Measurements from ENCODE around the gene CARS1. TPM values are rescaled to one million over a fixed set of nuclear protein-coding genes. Genes with fewer than 3 reads are reported as not detected.

Gene CARS1
- total and polyA plus RNA-seq, 2 experiments from 2014 or later: 72.9 to 95.9 TPM

DNA sequence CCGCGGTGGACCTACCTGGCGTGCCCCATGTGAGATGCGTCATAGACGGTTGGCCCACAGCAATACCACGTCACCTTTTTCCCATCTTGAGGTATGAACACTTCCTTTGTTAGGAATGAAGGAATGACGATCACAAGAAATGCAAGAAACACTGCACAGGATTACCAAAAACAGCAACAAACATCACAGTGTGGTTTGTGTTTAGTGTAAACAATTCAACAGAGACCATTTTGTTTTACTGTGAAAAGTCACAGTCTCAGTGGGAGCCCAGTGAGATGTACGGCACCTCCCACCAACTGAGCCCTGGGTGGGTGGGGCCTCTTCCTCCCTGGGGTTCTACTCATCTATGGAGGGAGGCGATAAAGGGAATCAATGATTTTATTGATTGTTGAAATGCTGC lies 16.3 kb downstream of the CARS1 start:
- Mint-ChIP-seq H3K36me3 (ENCODE audit: low read depth) (peaks cover 81% of the 10 kb centered on the region), H3K27ac (no peak overlapping the region), H3K27me3 (ENCODE audit: insufficient read depth, low read depth, poor library complexity) (peaks cover 8% of the 10 kb centered on the region), H3K4me1 (peaks cover 9% of the 10 kb centered on the region), H3K9me3 (no peaks in the 10 kb centered on the region), H3K4me3 (no peak overlapping the region)
- H3K4me2 ChIP-seq: no peak overlapping the region
- no peak overlapping the region for H3K27ac ChIP-seq (ENCODE audit: low read depth)
- no peak overlapping the region for H2AFZ ChIP-seq
- no peak for ATAC-seq
- peaks cover 63% of the 10 kb centered on the region for H3K79me2 ChIP-seq (replicated peaks; ENCODE audit: insufficient read depth)
- TF ChIP-seq JUNB (IDR thresholded peaks at IDR 0.05; ENCODE audit: unreplicated experiment): no peak
- TF ChIP-seq EZH2 (IDR thresholded peaks at IDR 0.05; ENCODE audit: low read depth, unreplicated experiment): no peak
- TF ChIP-seq EZH2phosphoT487 (IDR thresholded peaks at IDR 0.05; ENCODE audit: unreplicated experiment): no peak
- no peak for TF ChIP-seq CTCF (conservative IDR thresholded peaks at IDR 0.05; ENCODE audit: low read depth in 2 of 2)
- no peak for TF ChIP-seq NANOG (IDR thresholded peaks at IDR 0.05; ENCODE audit: borderline replicate concordance)
- no peak for TF ChIP-seq STAT1 (IDR thresholded peaks at IDR 0.05; ENCODE audit: unreplicated experiment)
- TF ChIP-seq, protein P1, sequence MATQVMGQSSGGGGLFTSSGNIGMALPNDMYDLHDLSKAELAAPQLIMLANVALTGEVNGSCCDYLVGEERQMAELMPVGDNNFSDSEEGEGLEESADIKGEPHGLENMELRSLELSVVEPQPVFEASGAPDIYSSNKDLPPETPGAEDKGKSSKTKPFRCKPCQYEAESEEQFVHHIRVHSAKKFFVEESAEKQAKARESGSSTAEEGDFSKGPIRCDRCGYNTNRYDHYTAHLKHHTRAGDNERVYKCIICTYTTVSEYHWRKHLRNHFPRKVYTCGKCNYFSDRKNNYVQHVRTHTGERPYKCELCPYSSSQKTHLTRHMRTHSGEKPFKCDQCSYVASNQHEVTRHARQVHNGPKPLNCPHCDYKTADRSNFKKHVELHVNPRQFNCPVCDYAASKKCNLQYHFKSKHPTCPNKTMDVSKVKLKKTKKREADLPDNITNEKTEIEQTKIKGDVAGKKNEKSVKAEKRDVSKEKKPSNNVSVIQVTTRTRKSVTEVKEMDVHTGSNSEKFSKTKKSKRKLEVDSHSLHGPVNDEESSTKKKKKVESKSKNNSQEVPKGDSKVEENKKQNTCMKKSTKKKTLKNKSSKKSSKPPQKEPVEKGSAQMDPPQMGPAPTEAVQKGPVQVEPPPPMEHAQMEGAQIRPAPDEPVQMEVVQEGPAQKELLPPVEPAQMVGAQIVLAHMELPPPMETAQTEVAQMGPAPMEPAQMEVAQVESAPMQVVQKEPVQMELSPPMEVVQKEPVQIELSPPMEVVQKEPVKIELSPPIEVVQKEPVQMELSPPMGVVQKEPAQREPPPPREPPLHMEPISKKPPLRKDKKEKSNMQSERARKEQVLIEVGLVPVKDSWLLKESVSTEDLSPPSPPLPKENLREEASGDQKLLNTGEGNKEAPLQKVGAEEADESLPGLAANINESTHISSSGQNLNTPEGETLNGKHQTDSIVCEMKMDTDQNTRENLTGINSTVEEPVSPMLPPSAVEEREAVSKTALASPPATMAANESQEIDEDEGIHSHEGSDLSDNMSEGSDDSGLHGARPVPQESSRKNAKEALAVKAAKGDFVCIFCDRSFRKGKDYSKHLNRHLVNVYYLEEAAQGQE (IDR thresholded peaks at IDR 0.05; ENCODE audit: unreplicated experiment): no peak
- TF ChIP-seq ZNF331 (CRISPR knock-in tag; IDR thresholded peaks at IDR 0.05; ENCODE audit: low read depth): no peak
- TF ChIP-seq, protein P2, sequence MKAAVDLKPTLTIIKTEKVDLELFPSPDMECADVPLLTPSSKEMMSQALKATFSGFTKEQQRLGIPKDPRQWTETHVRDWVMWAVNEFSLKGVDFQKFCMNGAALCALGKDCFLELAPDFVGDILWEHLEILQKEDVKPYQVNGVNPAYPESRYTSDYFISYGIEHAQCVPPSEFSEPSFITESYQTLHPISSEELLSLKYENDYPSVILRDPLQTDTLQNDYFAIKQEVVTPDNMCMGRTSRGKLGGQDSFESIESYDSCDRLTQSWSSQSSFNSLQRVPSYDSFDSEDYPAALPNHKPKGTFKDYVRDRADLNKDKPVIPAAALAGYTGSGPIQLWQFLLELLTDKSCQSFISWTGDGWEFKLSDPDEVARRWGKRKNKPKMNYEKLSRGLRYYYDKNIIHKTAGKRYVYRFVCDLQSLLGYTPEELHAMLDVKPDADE (IDR thresholded peaks at IDR 0.05): no peak
- TF ChIP-seq ZNF462 (CRISPR knock-in tag; IDR thresholded peaks at IDR 0.05): no peak
- TF ChIP-seq CREB1 (CRISPR knock-in tag; IDR thresholded peaks at IDR 0.05; ENCODE audit: low read depth): no peak
- TF ChIP-seq POLR2AphosphoS5 (IDR thresholded peaks at IDR 0.05; ENCODE audit: low read depth): no peak
- no peak for TF ChIP-seq ZNF114 (CRISPR knock-in tag; IDR thresholded peaks at IDR 0.05)
- H3F3A ChIP-seq (replicated peaks; ENCODE audit: low read depth): peaks cover 24% of the 10 kb centered on the region
- no peaks in the 10 kb centered on the region for H3K9me2 ChIP-seq (ENCODE audit: insufficient read depth)
- no peak for DNase-seq (ENCODE audit: low spot score)
- no peak overlapping the region for H3K4me3 ChIP-seq
- H3K4me1 ChIP-seq (ENCODE audit: insufficient read depth): no peaks in the 10 kb centered on the region
- H3K36me3 ChIP-seq (ENCODE audit: insufficient read depth): peaks cover 52% of the 10 kb centered on the region
- H4K20me1 ChIP-seq (replicated peaks; ENCODE audit: insufficient read depth): peaks cover 31% of the 10 kb centered on the region
- H3K27me3 ChIP-seq (ENCODE audit: insufficient read depth): no peaks in the 10 kb centered on the region

Measured in GM23338 (cell line).